Left forelimb (tissue), 1 donor: ENCODE measurements around the gene EFNA2.

Source experiments
- DNase-seq: peaks from one replicate; pipeline ENCODE4 v3.0.0-alpha.2; 2018; ENCODE audit warnings: low spot score

Gene EFNA2

GRCh38 chr19:1284293-1284978 lies 1.2 kb upstream of the EFNA2 start:
- no peak for DNase-seq

- no peak for DNase-seq
These were observed 515 bp upstream of the EFNA2 start for GRCh38 chr19:1284979-1285736.

- no peak for DNase-seq
These were observed 1.0 kb downstream of the EFNA2 start for GRCh38 chr19:1286487-1287353.

- DNase-seq, result no peak
These were observed 1.9 kb downstream of the EFNA2 start for GRCh38 chr19:1287354-1288225.

GRCh38 chr19:1288226-1288612 lies 2.5 kb downstream of the EFNA2 start:
- DNase-seq, result no peak

- no peak for DNase-seq
These were observed 3.4 kb downstream of the EFNA2 start for GRCh38 chr19:1288833-1289685.

GRCh38 chr19:1289686-1290025 lies 4.0 kb downstream of the EFNA2 start:
- no peak for DNase-seq

- no peak for DNase-seq
These were observed 4.6 kb downstream of the EFNA2 start for GRCh38 chr19:1290196-1290702.

GRCh38 chr19:1290703-1291651 lies 5.3 kb downstream of the EFNA2 start:
- no peak for DNase-seq

- no peak for DNase-seq
These were observed 6.2 kb downstream of the EFNA2 start for GRCh38 chr19:1291761-1292418.

- no peak for DNase-seq
These were observed 6.9 kb downstream of the EFNA2 start for GRCh38 chr19:1292419-1293151.

- DNase-seq, result no peak
These were observed 8.3 kb downstream of the EFNA2 start for GRCh38 chr19:1293782-1294604.

GRCh38 chr19:1294688-1295087 lies 9.0 kb downstream of the EFNA2 start:
- no peak for DNase-seq

GRCh38 chr19:1295169-1296012 lies 9.7 kb downstream of the EFNA2 start:
- DNase-seq, result no peak

GRCh38 chr19:1296078-1296477 lies 10.4 kb downstream of the EFNA2 start:
- DNase-seq, result no peak

GRCh38 chr19:1296575-1297271 lies 11.1 kb downstream of the EFNA2 start:
- no peak for DNase-seq
